IMR-90 (cell line): ENCODE measurements around the gene POLR2I. TPM values are rescaled to one million over a fixed set of nuclear protein-coding genes. Genes with fewer than 3 reads are reported as not detected.

Source experiments
- ATAC-seq: fragments of 200-7000 bp; cut with Tn5 transposase; 2 replicates; pipeline ENCODE4 v1.9.1; 2020; ENCODE audit warnings: low read depth, mild to moderate bottlenecking, moderate library complexity
- BruUV-seq: library from RNA; stranded (reverse); fragments of 400-500 nt; replicated peaks from 2 replicates; lab custom pipeline; 2021; lab: Mats Ljungman, UMichigan
- CTCF ChIA-PET: fragments of 300-600 bp; formaldehyde crosslinking; extraction: SDS; loops from one replicate; lab custom pipeline; 2021; ENCODE audit warnings: antibody characterized with exemption; lab: Yijun Ruan, JAX
- POLR2A ChIA-PET: fragments of 300-600 bp; sonication (Branson Sonifier 250); formaldehyde crosslinking; loops from one replicate; lab custom pipeline; 2022; ENCODE audit warnings: antibody characterized with exemption; ENCODE audit not compliant: unreplicated experiment; lab: Charles Lee
- DNase-seq: peaks from one replicate; pipeline ENCODE4 v3.0.0; 2013
- H2AFZ ChIP-seq: replicated peaks from 2 replicates; pipeline ENCODE3; 2013; ENCODE audit warnings: low read length, mild to moderate bottlenecking; ENCODE audit not compliant: poor library complexity
- H2AK5ac ChIP-seq: 2 replicates; pipeline ENCODE4 v1.6.1; 2013; ENCODE audit warnings: low read depth, low read length, inconsistent platforms
- H2AK9ac ChIP-seq: replicated peaks from 2 replicates; pipeline ENCODE3; 2013; ENCODE audit warnings: mild to moderate bottlenecking, low read depth, low read length, moderate library complexity; ENCODE audit not compliant: poor library complexity
- H2BK120ac ChIP-seq: 2 replicates; pipeline ENCODE4 v1.6.1; 2013; ENCODE audit warnings: low read depth, low read length, inconsistent platforms
- H2BK15ac ChIP-seq: 3 replicates; pipeline ENCODE4 v1.6.1; 2013; ENCODE audit warnings: low read depth, low read length, inconsistent platforms
- H2BK20ac ChIP-seq: 2 replicates; pipeline ENCODE4 v1.6.1; 2013; ENCODE audit warnings: low read depth, mild to moderate bottlenecking, inconsistent platforms, low read length, moderate library complexity
- H2BK5ac ChIP-seq: 2 replicates; pipeline ENCODE4 v1.6.1; 2013; ENCODE audit warnings: mild to moderate bottlenecking, low read depth, low read length, inconsistent platforms; ENCODE audit not compliant: poor library complexity, severe bottlenecking
- H3K14ac ChIP-seq: replicated peaks from 2 replicates; pipeline ENCODE4 v1.6.1; 2013; ENCODE audit warnings: low read depth, low read length, inconsistent platforms
- H3K18ac ChIP-seq: 2 replicates; pipeline ENCODE4 v1.6.1; 2013; ENCODE audit warnings: low read depth, low read length, control low read depth
- H3K23ac ChIP-seq: 2 replicates; pipeline ENCODE4 v1.6.1; 2013; ENCODE audit warnings: low read depth, low read length, inconsistent platforms
- H3K27ac ChIP-seq: 2 replicates; pipeline ENCODE4 v1.5.1; 2013; ENCODE audit warnings: mild to moderate bottlenecking, control low read depth, low read length; ENCODE audit not compliant: insufficient read depth
- H3K27me3 ChIP-seq: 2 replicates; pipeline ENCODE4 v1.6.1; 2013; ENCODE audit warnings: low read length; ENCODE audit not compliant: control insufficient read depth, insufficient read depth
- H3K36me3 ChIP-seq: 2 replicates; pipeline ENCODE4 v1.6.1; 2013; ENCODE audit warnings: low read length, mixed read lengths; ENCODE audit not compliant: control insufficient read depth, insufficient read depth
- H3K4ac ChIP-seq: 2 replicates; pipeline ENCODE4 v1.6.1; 2013; ENCODE audit warnings: low read depth, low read length, inconsistent platforms
- H3K4me1 ChIP-seq: 2 replicates; pipeline ENCODE4 v1.6.1; 2013; ENCODE audit warnings: low read length, mixed read lengths; ENCODE audit not compliant: control insufficient read depth, insufficient read depth
- H3K4me2 ChIP-seq: 2 replicates; pipeline ENCODE4 v1.6.1; 2013; ENCODE audit warnings: low read depth, mild to moderate bottlenecking, control low read depth, low read length, moderate library complexity
- H3K4me3 ChIP-seq: 2 replicates; pipeline ENCODE4 v1.5.1; 2013; ENCODE audit warnings: low read depth, mild to moderate bottlenecking, control low read depth, low read length, moderate library complexity; ENCODE audit not compliant: insufficient read depth
- H3K56ac ChIP-seq: 2 replicates; pipeline ENCODE4 v1.6.1; 2013; ENCODE audit warnings: low read length, inconsistent platforms; ENCODE audit not compliant: insufficient read depth; ENCODE audit errors: extremely low read depth
- H3K79me1 ChIP-seq, 2 experiments: 2 replicates each; pipeline ENCODE4 v1.6.1; 2013; ENCODE audit warnings: low read length in 2 of 2, inconsistent platforms in 1 of 2, low read depth in 1 of 2
- H3K9ac ChIP-seq: 2 replicates; pipeline ENCODE4 v1.6.1; 2013; ENCODE audit warnings: low read depth, low read length, control low read depth
- H3K9me1 ChIP-seq: 2 replicates; pipeline ENCODE4 v1.6.1; 2013; ENCODE audit warnings: low read length, inconsistent platforms; ENCODE audit not compliant: insufficient read depth
- H3K9me3 ChIP-seq: 2 replicates; pipeline ENCODE4 v1.6.1; 2013; ENCODE audit warnings: low read length; ENCODE audit not compliant: control insufficient read depth, insufficient read depth
- H4K20me1 ChIP-seq: 2 replicates; pipeline ENCODE4 v1.6.1; 2013; ENCODE audit warnings: low read length, inconsistent platforms; ENCODE audit not compliant: insufficient read depth
- H4K5ac ChIP-seq: 2 replicates; pipeline ENCODE4 v1.6.1; 2013; ENCODE audit warnings: mild to moderate bottlenecking, low read depth, low read length, control low read depth
- H4K8ac ChIP-seq, 2 experiments: 2 replicates each; pipeline ENCODE4 v1.6.1; 2013; ENCODE audit warnings: low read depth in 2 of 2, low read length in 2 of 2, control low read depth in 1 of 2, inconsistent platforms in 1 of 2
- H4K91ac ChIP-seq: 2 replicates; pipeline ENCODE4 v1.6.1; 2013; ENCODE audit warnings: low read depth, low read length, inconsistent platforms; ENCODE audit not compliant: insufficient read depth
- BHLHE40 ChIP-seq: fragments of 150-350 bp; IDR thresholded peaks from 2 replicates; pipeline ENCODE4 v1.6.1; 2016; ENCODE audit warnings: mild to moderate bottlenecking, low read depth, low read length
- CHD1 ChIP-seq: IDR thresholded peaks from 2 replicates; pipeline ENCODE4 v1.6.1; 2012; ENCODE audit warnings: low read depth, low read length, improper control_type of control experiment
- CTCF ChIP-seq: conservative IDR thresholded peaks from 2 replicates; pipeline ENCODE4 v1.5.1; 2012; ENCODE audit warnings: mild to moderate bottlenecking, low read depth, low read length, improper control_type of control experiment
- ELK1 ChIP-seq: fragments of 150-350 bp; IDR thresholded peaks from 2 replicates; pipeline ENCODE4 v1.6.1; 2016; ENCODE audit warnings: low read depth, mild to moderate bottlenecking, low read length, moderate library complexity, borderline replicate concordance
- MAFK ChIP-seq: IDR thresholded peaks from 2 replicates; pipeline ENCODE4 v1.6.1; 2012; ENCODE audit warnings: low read depth, low read length, improper control_type of control experiment
- MXI1 ChIP-seq: IDR thresholded peaks from 2 replicates; pipeline ENCODE4 v1.6.1; 2012; ENCODE audit warnings: low read depth, mild to moderate bottlenecking, low read length, moderate library complexity, borderline replicate concordance
- NFE2L2 ChIP-seq: fragments of 150-350 bp; IDR thresholded peaks from 2 replicates; pipeline ENCODE4 v1.6.1; 2016; ENCODE audit warnings: low read depth, mild to moderate bottlenecking, low read length
- RFX5 ChIP-seq: IDR thresholded peaks from 2 replicates; pipeline ENCODE4 v1.8.0; 2012; ENCODE audit warnings: low read depth, mild to moderate bottlenecking, low read length, moderate library complexity
- WGBS, 2 experiments: methylation state at CpG; one replicate each; pipeline versions ENCODE4 v1.1.5 to v1.1.7; 2013; ENCODE audit warnings: missing lambda C conversion rate in 2 of 2; ENCODE audit not compliant: insufficient read length in 1 of 2; ENCODE audit errors: extremely low coverage in 2 of 2; 5-methylcytosine and 5-hydroxymethylcytosine counted together
- dilution Hi-C: fragments of 300-500 bp; cut with HindIII; formaldehyde crosslinking; loops from one replicate; pipeline ENCODE4 v1.14.3; 2018; ENCODE audit warnings: low sequenced_read_pairs; ENCODE audit not compliant: unreplicated experiment
- in situ Hi-C: fragments of 300-500 bp; cut with MboI; formaldehyde crosslinking; loops from 3 replicates; pipeline ENCODE4 v1.14.3; 2019; ENCODE audit warnings: low sequenced_read_pairs, inconsistent platforms, mixed read lengths
- intact Hi-C: fragments of 100-400 bp; cut with micrococcal nuclease; formaldehyde crosslinking; loops from 2 replicates; pipeline ENCODE4 v1.10.0; 2022
- polyA plus RNA-seq, 3 experiments: library from polyadenylated mRNA; depleted of rRNA; stranded (reverse); fragments of >200 nt; gene quantifications; 2 replicates each; pipeline ENCODE4 v1.2.3, GENCODE V29; 2012; ENCODE audit warnings: low replicate concordance in 1 of 3
- total RNA-seq: library from RNA; depleted of rRNA; stranded (reverse); fragments of >200 nt; gene quantifications from 2 replicates; pipeline ENCODE4 v1.2.3, GENCODE V29; 2012

The POLR2I gene
- total and polyA plus RNA-seq, 2 of the 4 experiments (the other 2 are of a cell fraction): 35.8 to 59.7 TPM

GRCh38 chr19:36142046-36142445 lies 27.4 kb upstream of the POLR2I start:
- intact Hi-C loops (no loop called here), dilution Hi-C loops (no loop called here), in situ Hi-C loops (no loop called here)
- Histone ChIP-seq H3K9me1 (peaks cover 13% of the 10 kb centered on the region), H4K5ac (no peak overlapping the region), H3K79me1 (peaks cover 41 to 61% of the 10 kb centered on the region in 2 experiments), H3K56ac (no peak overlapping the region), H3K27ac (no peak overlapping the region), H3K9me3 (no peaks in the 10 kb centered on the region), H3K14ac (no peak overlapping the region), H2AK9ac (no peak overlapping the region), H2BK15ac (no peak overlapping the region), H3K36me3 (peaks cover 41% of the 10 kb centered on the region), H3K4me1 (peaks cover 5% of the 10 kb centered on the region; the same call in 1 of the 2 replicates), H4K20me1 (peaks cover 36% of the 10 kb centered on the region), H2BK5ac (no peak overlapping the region), H2AK5ac (no peak overlapping the region), H3K4me3 (no peak overlapping the region), H3K18ac (no peak overlapping the region), H4K91ac (no peak overlapping the region), H2BK120ac (no peak overlapping the region), H2BK20ac (no peak overlapping the region), H3K4ac (no peak overlapping the region), H2AFZ (no peak overlapping the region), H3K4me2 (no peak overlapping the region), H4K8ac (no peak overlapping the region), H3K9ac (no peak overlapping the region), H3K27me3 (no peaks in the 10 kb centered on the region), H3K23ac (no peak overlapping the region)
- BruUV-seq: no TSS peak
- TF ChIP-seq CTCF (no peak), CHD1 (no peak), MXI1 (no peak), ELK1 (no peak), NFE2L2 (no peak), BHLHE40 (no peak), MAFK (no peak), RFX5 (no peak)
- ATAC-seq (no peak), DNase-seq (no peak)
- ChIA-PET POLR2A (no interaction called here), CTCF (no interaction called here)
- WGBS, 2 experiments: 100% methylated on average over 10 of the region's 14 CpGs; no CpG with 5 or more reads in 1 of the 2 experiments
